Psoas muscle (tissue), 8 donors: ENCODE measurements around the gene NGFR. TPM values are rescaled to one million over a fixed set of nuclear protein-coding genes. Genes with fewer than 3 reads are reported as not detected.

ENCODE experiments used
- ATAC-seq, 4 donors: fragments of 200-7000 bp; cut with Tn5 transposase; one replicate each; pipeline ENCODE4 v1.9.1; 2020; ENCODE audit warnings: moderate library complexity in 3 of 4, mild to moderate bottlenecking in 2 of 4
- DNase-seq, 2 donors: peaks; one replicate each; pipeline ENCODE4 v3.0.0-alpha.2; 2020
- H3K27ac ChIP-seq: fragments of 200-600 bp; one replicate; pipeline ENCODE4 v1.8.0; 2022
- H3K27me3 ChIP-seq, 3 donors: fragments of 200-600 bp in 1 of 3; one replicate each; pipeline versions ENCODE4 v1.6.1 to v1.8.0; 2013 to 2022; ENCODE audit warnings: low read length in 2 of 3, mild to moderate bottlenecking in 2 of 3, moderate library complexity in 1 of 3; ENCODE audit not compliant: insufficient read depth in 3 of 3
- H3K36me3 ChIP-seq, 2 donors: fragments of 200-600 bp in 1 of 2; one replicate each; pipeline versions ENCODE4 v1.6.1 to v1.8.0; 2013 to 2022; ENCODE audit warnings: low read depth in 1 of 2, mild to moderate bottlenecking in 1 of 2, moderate library complexity in 1 of 2; ENCODE audit not compliant: insufficient read depth in 1 of 2
- H3K4me1 ChIP-seq: fragments of 200-600 bp; one replicate; pipeline ENCODE4 v1.8.0; 2022
- H3K4me3 ChIP-seq: fragments of 200-600 bp; one replicate; pipeline ENCODE4 v1.8.0; 2022; ENCODE audit warnings: mild to moderate bottlenecking
- H3K9me3 ChIP-seq: fragments of 200-600 bp; one replicate; pipeline ENCODE4 v1.8.0; 2022
- CTCF ChIP-seq: fragments of 200-600 bp; IDR thresholded peaks from one replicate; pipeline ENCODE4 v1.8.0; 2022; ENCODE audit warnings: antibody characterized with exemption
- WGBS, 3 donors: extraction: QIAGEN DNeasy Blood & Tissue Kit; methylation state at CpG; one replicate each; pipeline versions ENCODE4 v1.1.6 to v1.1.7; 2013; 5-methylcytosine and 5-hydroxymethylcytosine counted together
- intact Hi-C, 2 donors: fragments of 100-400 bp; cut with DNase I; formaldehyde crosslinking; loops; one replicate each; pipeline versions ENCODE4 v1.11.0 to v1.14.2; 2022
- polyA plus RNA-seq, 3 donors: library from polyadenylated mRNA; stranded (reverse); fragments of 200-250 nt; gene quantifications; one replicate each; pipeline ENCODE4 v1.2.3, GENCODE V29; 2013
- total RNA-seq, 4 donors: library from RNA; stranded (reverse); fragmentation: NEBNext Ultra II Directional in 2 of 4; extraction: Animal tissue kit (Norgen Biotek cat#: 25700) in 2 of 4; gene quantifications; one replicate each; pipeline versions ENCODE4 v1.2.1 to v1.2.4, GENCODE V29; 2021 to 2023
- donor health status: healthy with polysubstance abuse.
- donor health status: DM: no; HTN: no; CAD: no; lungs with moderate emphysema.
- donor health status: Bipolar disorder and iron deficiency.
- donor health status: healthy.
- donor health status: DM: yes; HTN: yes; CAD: no.
- donor health status: DM: no; HTN: no; CAD: no.
- donor health status: DM: no; HTN: no; CAD: no.
- donor health status: DM: yes; HTN: yes; CAD: no.

NGFR gene
- total and polyA plus RNA-seq, 7 donors = 0.74 to 13.5 (median 2.2) TPM

GRCh38 chr17:49450735-49451134 lies 44.4 kb upstream of the NGFR start:
- intact Hi-C loops = no loop called here
- WGBS, 3 donors = 74 to 90% (median 76%) methylated on average over 3 of the region's 3 CpGs
- no peak for TF ChIP-seq CTCF
- H3K9me3 ChIP-seq = no peaks in the 10 kb centered on the region
- H3K4me1 ChIP-seq = no peaks in the 10 kb centered on the region
- no peak overlapping the region for H3K27ac ChIP-seq
- ATAC-seq = no peak
- no peak for DNase-seq
- H3K4me3 ChIP-seq = no peak overlapping the region
- no peaks in the 10 kb centered on the region for H3K36me3 ChIP-seq
- no peaks in the 10 kb centered on the region for H3K27me3 ChIP-seq

- ATAC-seq = no peak
- Histone ChIP-seq H3K27me3 (peaks cover 0 to 5% (median 2%) of the 10 kb centered on the region in 3 donors), H3K9me3 (no peaks in the 10 kb centered on the region), H3K36me3 (no peaks in the 10 kb centered on the region), H3K4me1 (no peaks in the 10 kb centered on the region), H3K27ac (no peak overlapping the region), H3K4me3 (no peak overlapping the region)
- WGBS, 3 donors = 41 to 64% (median 55%) methylated on average over 5 of the region's 5 CpGs
- TF ChIP-seq CTCF = no peak
- DNase-seq = no peak
- intact Hi-C loops = no loop called here
Observed at GRCh38 chr17:49452201-49452600, 42.9 kb upstream of the NGFR start.

- intact Hi-C loops = no loop called here
- DNase-seq (no peak), ATAC-seq (no peak)
- Histone ChIP-seq H3K27me3 (peaks cover 0 to 5% (median 2%) of the 10 kb centered on the region in 3 donors), H3K4me3 (no peak overlapping the region), H3K27ac (no peak overlapping the region), H3K9me3 (no peaks in the 10 kb centered on the region), H3K4me1 (no peaks in the 10 kb centered on the region), H3K36me3 (no peaks in the 10 kb centered on the region)
- TF ChIP-seq CTCF = no peak
- 66 to 81% (median 67%) methylated on average over 5 of the region's 5 CpGs for WGBS, 3 donors
Observed at GRCh38 chr17:49452661-49453060, 42.4 kb upstream of the NGFR start.

GRCh38 chr17:49454050-49454449 lies 41.0 kb upstream of the NGFR start:
- H3K4me1 ChIP-seq = no peaks in the 10 kb centered on the region
- 46 to 56% (median 48%) methylated on average over 5 of the region's 5 CpGs for WGBS, 3 donors
- H3K27ac ChIP-seq = no peak overlapping the region
- TF ChIP-seq CTCF = no peak
- ATAC-seq (no peak), DNase-seq (no peak)
- H3K36me3 ChIP-seq = no peaks in the 10 kb centered on the region
- no peak overlapping the region for H3K4me3 ChIP-seq
- H3K27me3 ChIP-seq = peaks cover 0 to 7% (median 2%) of the 10 kb centered on the region in 3 donors
- no peaks in the 10 kb centered on the region for H3K9me3 ChIP-seq
- intact Hi-C loops = no loop called here

- intact Hi-C loops = no loop called here
- Histone ChIP-seq H3K27ac (no peak overlapping the region), H3K27me3 (peaks cover 0 to 7% (median 2%) of the 10 kb centered on the region in 3 donors), H3K4me1 (no peaks in the 10 kb centered on the region), H3K4me3 (no peak overlapping the region), H3K9me3 (no peaks in the 10 kb centered on the region), H3K36me3 (no peaks in the 10 kb centered on the region)
- TF ChIP-seq CTCF = no peak
- WGBS, 3 donors = 68 to 82% (median 73%) methylated on average over 9 of the region's 9 CpGs
- no peak for ATAC-seq
- no peak for DNase-seq
Observed at GRCh38 chr17:49455272-49455861, 39.7 kb upstream of the NGFR start.
